C4-2B (cell line): ENCODE measurements around the gene IQGAP3.

ENCODE experiments used
- CTCF ChIP-seq: fragments of 450-650 bp; conservative IDR thresholded peaks from 2 replicates; pipeline ENCODE4 v1.5.1; 2017; ENCODE audit warnings: mild to moderate bottlenecking
- ZFX ChIP-seq: fragments of 450-650 bp; IDR thresholded peaks from 2 replicates; pipeline ENCODE4 v1.6.1; 2017

DNA sequence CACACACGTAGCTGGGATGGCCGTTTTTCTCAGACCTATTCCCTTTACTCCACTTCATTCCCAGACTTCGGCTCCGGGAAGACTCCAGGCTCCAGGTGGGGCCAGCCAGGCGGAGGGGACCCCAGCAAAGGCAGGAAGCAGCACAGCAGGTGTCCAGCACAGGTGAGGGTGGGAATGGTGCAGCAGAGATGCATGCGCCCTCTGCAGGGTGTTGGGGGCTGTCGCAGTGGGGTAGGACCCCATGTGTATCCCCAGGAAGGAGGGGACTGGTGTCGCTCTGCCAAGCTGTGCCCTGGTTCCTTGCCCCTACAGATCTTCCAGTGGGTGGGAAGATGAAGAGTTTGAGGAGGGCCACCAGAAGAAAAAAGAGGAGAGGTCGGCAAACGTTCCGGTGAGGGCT is 12.4 kb upstream of the IQGAP3 start:
- TF ChIP-seq CTCF (no peak), ZFX (no peak)
